ENCODE results near the gene CAP2.
"Not testable (repeated sequence)": the region's sequence is repeated elsewhere in the genome, so short reads cannot be mapped to it uniquely, and the experiment has no call there.

The CAP2 gene

GRCh38 chr6:17440811-17441210 is 47.4 kb downstream of the CAP2 start:
- H3K4me3 Mint-ChIP-seq, H3K9me3 Mint-ChIP-seq, H3K27ac Mint-ChIP-seq, H3K27me3 Mint-ChIP-seq, H3K36me3 Mint-ChIP-seq, CTCF ChIA-PET, H3K4me1 Mint-ChIP-seq, DNase-seq: not testable (repeated sequence)

GRCh38 chr6:17442196-17442595 is 48.8 kb downstream of the CAP2 start:
- no peaks in the 10 kb centered on the region for H3K36me3 Mint-ChIP-seq
- CTCF ChIA-PET: no interaction called here
- no peaks in the 10 kb centered on the region for H3K27me3 Mint-ChIP-seq
- H3K9me3 Mint-ChIP-seq: no peaks in the 10 kb centered on the region
- H3K4me1 Mint-ChIP-seq: no peaks in the 10 kb centered on the region
- H3K27ac Mint-ChIP-seq: no peak overlapping the region
- no peak for DNase-seq
- no peak overlapping the region for H3K4me3 Mint-ChIP-seq

GRCh38 chr6:17446713-17447112 is 53.3 kb downstream of the CAP2 start:
- DNase-seq: no peak
- CTCF ChIA-PET: no interaction called here
- Mint-ChIP-seq H3K9me3 (no peaks in the 10 kb centered on the region), H3K4me1 (no peaks in the 10 kb centered on the region), H3K27ac (no peak overlapping the region), H3K36me3 (no peaks in the 10 kb centered on the region), H3K4me3 (no peak overlapping the region), H3K27me3 (no peaks in the 10 kb centered on the region)

- H3K27me3 Mint-ChIP-seq: no peaks in the 10 kb centered on the region
- no peaks in the 10 kb centered on the region for H3K4me1 Mint-ChIP-seq
- DNase-seq: no peak
- H3K4me3 Mint-ChIP-seq: no peak overlapping the region
- no peaks in the 10 kb centered on the region for H3K9me3 Mint-ChIP-seq
- no peaks in the 10 kb centered on the region for H3K36me3 Mint-ChIP-seq
- CTCF ChIA-PET: no interaction called here
- H3K27ac Mint-ChIP-seq: no peak overlapping the region
These were observed 54.8 kb downstream of the CAP2 start for GRCh38 chr6:17448165-17448564.

- no peaks in the 10 kb centered on the region for H3K9me3 Mint-ChIP-seq
- no peak overlapping the region for H3K27ac Mint-ChIP-seq
- no peaks in the 10 kb centered on the region for H3K36me3 Mint-ChIP-seq
- H3K4me1 Mint-ChIP-seq: no peaks in the 10 kb centered on the region
- CTCF ChIA-PET: no interaction called here
- H3K27me3 Mint-ChIP-seq: no peaks in the 10 kb centered on the region
- DNase-seq: no peak
- H3K4me3 Mint-ChIP-seq: no peak overlapping the region
These were observed 57.0 kb downstream of the CAP2 start for GRCh38 chr6:17450397-17450796.

GRCh38 chr6:17450832-17451231 is 57.4 kb downstream of the CAP2 start:
- Mint-ChIP-seq H3K27me3 (no peaks in the 10 kb centered on the region), H3K27ac (no peak overlapping the region), H3K4me1 (no peaks in the 10 kb centered on the region), H3K36me3 (no peaks in the 10 kb centered on the region), H3K4me3 (no peak overlapping the region), H3K9me3 (no peaks in the 10 kb centered on the region)
- no peak for DNase-seq
- CTCF ChIA-PET: no interaction called here

- H3K36me3 Mint-ChIP-seq: no peaks in the 10 kb centered on the region
- CTCF ChIA-PET: no interaction called here
- H3K4me1 Mint-ChIP-seq: no peaks in the 10 kb centered on the region
- H3K27ac Mint-ChIP-seq: no peak overlapping the region
- no peaks in the 10 kb centered on the region for H3K27me3 Mint-ChIP-seq
- no peak for DNase-seq
- H3K9me3 Mint-ChIP-seq: no peaks in the 10 kb centered on the region
- no peak overlapping the region for H3K4me3 Mint-ChIP-seq
These were observed 58.7 kb downstream of the CAP2 start for GRCh38 chr6:17452096-17452495.

GRCh38 chr6:17454316-17455005 is 61.1 kb downstream of the CAP2 start:
- H3K4me3 Mint-ChIP-seq: no peak overlapping the region
- no peaks in the 10 kb centered on the region for H3K4me1 Mint-ChIP-seq
- CTCF ChIA-PET: no interaction called here
- no peaks in the 10 kb centered on the region for H3K36me3 Mint-ChIP-seq
- H3K27me3 Mint-ChIP-seq: no peaks in the 10 kb centered on the region
- DNase-seq: no peak
- no peaks in the 10 kb centered on the region for H3K9me3 Mint-ChIP-seq
- H3K27ac Mint-ChIP-seq: no peak overlapping the region

- no peaks in the 10 kb centered on the region for H3K36me3 Mint-ChIP-seq
- H3K27me3 Mint-ChIP-seq: no peaks in the 10 kb centered on the region
- DNase-seq: no peak
- no peak overlapping the region for H3K27ac Mint-ChIP-seq
- CTCF ChIA-PET: no interaction called here
- no peaks in the 10 kb centered on the region for H3K9me3 Mint-ChIP-seq
- H3K4me3 Mint-ChIP-seq: no peak overlapping the region
- H3K4me1 Mint-ChIP-seq: no peaks in the 10 kb centered on the region
These were observed 62.5 kb downstream of the CAP2 start for GRCh38 chr6:17455919-17456318.

- DNase-seq: no peak
- CTCF ChIA-PET: no interaction called here
- Mint-ChIP-seq H3K27ac (no peak overlapping the region), H3K36me3 (no peaks in the 10 kb centered on the region), H3K4me1 (no peaks in the 10 kb centered on the region), H3K4me3 (no peak overlapping the region), H3K27me3 (no peaks in the 10 kb centered on the region), H3K9me3 (no peaks in the 10 kb centered on the region)
These were observed 63.3 kb downstream of the CAP2 start for GRCh38 chr6:17456711-17457110.

- Mint-ChIP-seq H3K27ac (no peak overlapping the region), H3K9me3 (no peaks in the 10 kb centered on the region), H3K4me1 (no peaks in the 10 kb centered on the region), H3K27me3 (no peaks in the 10 kb centered on the region), H3K36me3 (no peaks in the 10 kb centered on the region), H3K4me3 (no peak overlapping the region)
- CTCF ChIA-PET: no interaction called here
- DNase-seq: no peak
These were observed 64.0 kb downstream of the CAP2 start for GRCh38 chr6:17457405-17457804.

GRCh38 chr6:17457956-17458355 is 64.6 kb downstream of the CAP2 start:
- no peak overlapping the region for H3K27ac Mint-ChIP-seq

GRCh38 chr6:17458966-17459365 is 65.6 kb downstream of the CAP2 start:
- no peak overlapping the region for H3K4me3 Mint-ChIP-seq
- no peak overlapping the region for H3K27ac Mint-ChIP-seq
- CTCF ChIA-PET: interaction anchor here (1.0 kb wide), 1 partner anchor 14 kb away, joined by 3 read pairs; no protein-coding TSS in a partner anchor
- H3K9me3 Mint-ChIP-seq: no peaks in the 10 kb centered on the region
- H3K27me3 Mint-ChIP-seq: no peaks in the 10 kb centered on the region
- no peaks in the 10 kb centered on the region for H3K36me3 Mint-ChIP-seq
- DNase-seq: no peak
- H3K4me1 Mint-ChIP-seq: no peaks in the 10 kb centered on the region

More at GRCh38 chr6:17457956-17458355, 64.6 kb downstream of the CAP2 start:
- Mint-ChIP-seq H3K9me3 (no peaks in the 10 kb centered on the region), H3K36me3 (no peaks in the 10 kb centered on the region), H3K4me3 (no peak overlapping the region), H3K27me3 (no peaks in the 10 kb centered on the region), H3K4me1 (no peaks in the 10 kb centered on the region)
- no peak for DNase-seq
- CTCF ChIA-PET: interaction anchor here (1.0 kb wide), 1 partner anchor 15 kb away, joined by 3 read pairs; no protein-coding TSS in a partner anchor

GRCh38 chr6:17460862-17461261 is 67.5 kb downstream of the CAP2 start:
- Mint-ChIP-seq H3K4me3 (no peak overlapping the region), H3K27ac (no peak overlapping the region), H3K4me1 (no peaks in the 10 kb centered on the region), H3K9me3 (no peaks in the 10 kb centered on the region), H3K27me3 (no peaks in the 10 kb centered on the region), H3K36me3 (no peaks in the 10 kb centered on the region)
- CTCF ChIA-PET: no interaction called here
- no peak for DNase-seq

- Mint-ChIP-seq H3K9me3 (no peaks in the 10 kb centered on the region), H3K27me3 (peaks cover 5% of the 10 kb centered on the region), H3K36me3 (no peaks in the 10 kb centered on the region), H3K4me1 (no peaks in the 10 kb centered on the region), H3K4me3 (no peak overlapping the region), H3K27ac (no peak overlapping the region)
- CTCF ChIA-PET: no interaction called here
- DNase-seq: no peak
These were observed 72.8 kb downstream of the CAP2 start for GRCh38 chr6:17466147-17466546.

- H3K27ac Mint-ChIP-seq: no peak overlapping the region
- no peaks in the 10 kb centered on the region for H3K4me1 Mint-ChIP-seq
- H3K36me3 Mint-ChIP-seq: no peaks in the 10 kb centered on the region
- no peak overlapping the region for H3K4me3 Mint-ChIP-seq
- DNase-seq: no peak
- no peaks in the 10 kb centered on the region for H3K9me3 Mint-ChIP-seq
- peaks cover 5% of the 10 kb centered on the region for H3K27me3 Mint-ChIP-seq
- CTCF ChIA-PET: no interaction called here
These were observed 73.3 kb downstream of the CAP2 start for GRCh38 chr6:17466707-17467106.

All from activated naive CD4-positive, alpha-beta T cell treated with anti-CD3 and anti-CD28 coated beads, Interleukin-2, amount 10 ng/mL, durations not matched to agents 7 days and 5 days (primary cell).